Measurements from ENCODE around the gene ZNF431.
A peak's percentile ranks its signal among the peaks of the same experiment; 100 is the strongest.
"Not testable (repeated sequence)": the region's sequence is repeated elsewhere in the genome, so short reads cannot be mapped to it uniquely, and the experiment has no call there.

The ZNF431 gene

DNA sequence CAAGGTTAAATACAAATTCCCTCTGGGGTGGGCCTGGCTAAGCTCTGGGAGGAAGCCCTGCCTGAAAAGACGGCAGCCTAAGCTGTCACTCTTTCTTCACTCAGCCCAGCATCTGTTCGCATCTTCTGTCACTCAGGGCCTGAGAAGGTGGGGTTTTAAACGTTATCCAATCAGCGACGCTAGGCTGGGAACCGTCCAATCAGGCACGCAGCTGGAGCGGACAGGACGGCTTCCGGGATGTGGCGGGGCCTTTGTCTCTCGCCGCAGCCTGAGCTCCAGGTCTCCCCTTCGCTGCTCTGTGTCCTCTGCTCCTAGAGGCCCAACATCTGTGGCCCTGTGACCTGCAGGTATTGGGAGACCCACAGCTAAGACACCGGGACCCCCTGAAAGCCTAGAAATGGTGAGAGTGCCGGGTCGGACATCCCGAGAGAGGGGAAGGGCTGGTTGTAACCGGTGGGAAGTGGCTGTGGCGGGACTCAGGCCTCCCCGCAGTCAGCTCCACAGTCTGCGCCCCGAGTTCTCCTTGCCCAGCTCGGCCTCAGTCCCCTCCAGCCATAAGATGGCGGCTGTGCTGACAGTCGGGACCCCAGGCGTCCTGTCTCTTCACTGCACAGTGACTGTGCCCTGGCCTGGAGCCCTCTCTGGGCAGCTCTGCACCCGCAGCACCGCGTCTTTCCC is at the start of gene ZNF431:
Gene ZNF431 (plus strand): TSS at position 254 of the 678 bp plus-strand sequence. CDS start 144 bp downstream, at position 398.
- peak; percentile 57 to 68 (median 67) for DNase-seq (ENCODE audit: low read depth in 2 of 3, low spot score in 2 of 3)

DNA sequence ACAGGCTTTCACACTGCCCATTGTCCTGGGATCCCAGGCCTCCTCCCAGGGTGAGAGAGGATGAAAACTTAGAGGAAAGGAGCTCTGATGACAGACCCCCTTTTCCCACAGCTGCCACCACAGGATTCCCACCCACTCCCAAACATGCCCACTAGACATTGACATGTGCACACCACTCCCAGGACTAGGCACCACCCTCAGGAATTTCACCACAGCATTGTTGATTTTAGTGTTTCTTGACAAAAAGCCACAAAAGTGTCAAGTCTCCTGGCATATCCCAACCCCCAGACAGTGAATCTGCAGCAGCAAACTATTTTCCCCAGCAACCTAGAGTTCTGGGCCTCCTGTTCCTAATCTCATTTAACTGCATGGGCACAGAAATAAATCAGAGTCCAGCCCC is 49.7 kb upstream of the ZNF431 start:
- DNase-seq (ENCODE audit: low read depth in 2 of 3, low spot score in 2 of 3), result no peak

DNA sequence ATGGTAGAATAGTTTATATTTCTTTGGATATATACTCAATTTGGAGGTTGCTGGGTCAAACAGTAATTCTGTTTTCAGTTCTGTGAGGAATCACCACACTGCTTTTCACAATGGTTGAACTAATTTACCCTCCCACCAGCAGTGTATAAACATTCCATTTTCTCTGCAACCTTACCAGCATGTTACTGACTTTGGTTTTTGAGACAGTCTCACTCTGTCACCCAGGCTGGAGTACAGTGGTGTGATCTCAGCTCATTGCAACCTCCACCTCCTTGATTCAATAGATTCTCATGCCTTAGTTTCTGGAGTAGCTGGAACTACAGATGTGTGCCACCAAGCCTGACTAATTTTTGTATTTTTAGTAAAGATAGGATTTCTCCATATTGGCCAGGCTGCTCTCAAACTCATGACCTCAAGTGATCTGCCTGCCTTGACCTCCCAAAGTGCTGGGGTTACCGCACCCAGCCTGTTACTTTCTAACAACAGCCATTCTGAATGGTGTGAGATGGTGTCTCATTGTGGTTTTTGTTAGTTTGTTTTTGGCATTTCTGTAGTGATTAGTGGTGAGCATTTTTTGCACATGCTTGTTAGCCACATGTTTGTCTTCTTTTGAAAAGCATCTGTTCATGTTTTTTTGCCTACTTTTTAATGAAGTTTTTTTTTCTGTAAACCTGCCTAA is 47.4 kb upstream of the ZNF431 start:
- DNase-seq (ENCODE audit: low read depth in 2 of 3, low spot score in 2 of 3), result no peak

DNA sequence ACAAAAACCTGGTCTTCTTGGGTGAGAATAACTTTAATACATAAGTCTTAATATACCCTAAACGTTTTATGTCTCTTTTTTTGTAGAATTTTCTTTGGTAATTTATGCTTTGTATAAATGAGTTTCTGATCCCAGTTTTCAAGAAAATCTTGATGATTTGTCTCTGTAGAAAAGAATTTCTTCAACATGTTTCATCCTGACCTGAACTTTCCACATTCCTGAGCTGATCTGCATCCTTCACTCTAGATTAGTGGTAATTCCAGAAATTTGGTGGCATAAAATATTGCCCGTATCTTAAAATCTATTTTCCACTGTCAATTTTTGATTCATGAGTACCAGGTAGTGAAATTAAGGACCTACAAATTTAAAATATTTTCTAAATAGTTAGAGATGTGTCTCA is 43.5 kb upstream of the ZNF431 start:
- no peak for DNase-seq (ENCODE audit: low read depth in 2 of 3, low spot score in 2 of 3)

DNA sequence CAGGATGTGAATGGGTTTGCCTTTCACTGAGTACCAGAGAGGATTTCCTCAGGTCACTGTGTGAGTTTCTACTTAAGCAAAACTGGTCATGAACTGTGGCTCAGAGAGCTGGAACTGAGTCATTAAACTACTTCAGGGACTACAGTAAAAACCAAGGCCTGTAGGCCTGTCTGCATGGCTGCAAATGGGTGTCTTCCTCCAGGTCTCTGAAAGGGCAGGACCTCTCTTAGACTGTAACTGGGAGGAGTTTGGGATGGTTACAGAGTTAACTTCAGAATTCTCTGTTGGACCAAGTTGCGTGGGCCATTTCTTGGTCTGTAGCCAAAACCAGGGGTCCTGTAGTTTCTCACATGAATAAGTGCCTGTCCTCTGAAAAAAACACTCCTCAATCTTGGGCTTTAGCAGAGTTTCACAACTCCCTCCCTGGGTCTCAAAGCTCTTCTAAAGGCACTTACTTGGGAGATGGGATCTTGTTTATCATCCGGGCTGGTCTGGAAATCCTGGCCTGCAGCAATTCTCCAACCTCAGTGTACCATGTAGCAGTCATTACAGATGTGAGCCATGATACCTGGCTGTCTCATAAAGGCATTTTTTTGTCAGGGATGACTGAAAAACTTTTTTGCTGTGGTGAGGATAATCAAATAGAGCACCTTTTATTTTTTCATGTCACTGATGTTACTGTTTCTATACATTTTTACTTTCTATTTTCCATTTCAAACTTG is 40.2 kb upstream of the ZNF431 start:
- no peak for DNase-seq (ENCODE audit: low read depth in 2 of 3, low spot score in 2 of 3)

DNA sequence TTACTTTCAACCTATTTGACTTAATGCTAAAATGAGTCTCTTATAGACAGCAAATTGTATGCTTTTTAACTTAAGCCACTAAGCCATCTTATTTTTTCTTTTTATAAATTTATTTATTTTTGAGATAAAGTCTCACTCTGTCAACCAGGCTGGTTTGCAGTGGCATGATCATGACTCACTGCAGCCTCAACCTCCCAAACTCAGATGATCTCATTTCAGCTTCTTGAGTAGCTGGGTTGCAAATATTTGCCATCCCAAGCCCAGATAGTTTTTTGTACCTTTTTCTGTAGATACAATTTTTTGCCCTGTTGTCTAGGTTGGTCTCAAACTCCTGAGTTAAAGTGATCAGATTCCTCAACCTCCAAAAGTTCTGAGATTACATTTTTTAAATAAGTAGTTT is 32.7 kb upstream of the ZNF431 start:
- DNase-seq (ENCODE audit: low read depth in 2 of 3, low spot score in 2 of 3), result no peak

DNA sequence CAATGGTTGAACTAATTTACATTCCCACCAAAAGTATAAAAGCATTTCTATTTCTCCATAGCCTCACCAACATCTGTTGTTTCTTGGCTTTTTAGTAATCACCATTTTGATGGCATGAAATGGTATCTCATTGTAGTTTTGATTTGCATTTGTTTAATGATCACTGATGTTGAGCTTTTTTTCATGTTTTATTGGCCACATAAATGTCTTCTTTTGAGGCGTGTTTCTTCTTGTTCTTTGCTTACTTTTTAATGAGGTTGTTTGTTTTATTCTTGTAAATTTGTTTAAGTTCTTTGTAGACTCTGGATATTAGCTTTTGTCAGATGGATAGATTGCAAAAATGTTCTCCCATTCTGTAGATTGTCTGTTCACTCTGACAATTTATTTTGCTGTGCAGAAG is 31.7 kb upstream of the ZNF431 start:
- DNase-seq (ENCODE audit: low read depth in 2 of 3, low spot score in 2 of 3), result no peak

DNA sequence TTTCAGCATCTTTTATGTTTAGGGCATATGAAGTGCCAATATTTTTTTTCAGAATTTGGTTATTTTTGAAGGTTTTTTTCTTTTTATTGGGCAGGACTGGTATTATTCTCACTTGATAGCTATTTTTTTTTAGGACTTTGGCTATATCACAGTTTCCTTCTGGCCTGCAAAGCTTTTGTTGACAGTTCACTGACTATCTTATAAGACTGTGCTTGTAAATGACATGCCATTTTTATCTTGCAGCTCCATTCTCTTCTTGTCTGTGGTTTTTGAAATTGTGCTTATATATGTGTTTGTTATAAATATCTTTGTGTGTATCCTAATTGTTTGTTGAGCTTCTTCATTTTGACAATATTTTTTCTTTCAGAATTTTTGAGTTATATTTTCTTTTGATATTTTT is 26.4 kb upstream of the ZNF431 start:
- DNase-seq (ENCODE audit: low read depth in 2 of 3, low spot score in 2 of 3), result no peak

DNA sequence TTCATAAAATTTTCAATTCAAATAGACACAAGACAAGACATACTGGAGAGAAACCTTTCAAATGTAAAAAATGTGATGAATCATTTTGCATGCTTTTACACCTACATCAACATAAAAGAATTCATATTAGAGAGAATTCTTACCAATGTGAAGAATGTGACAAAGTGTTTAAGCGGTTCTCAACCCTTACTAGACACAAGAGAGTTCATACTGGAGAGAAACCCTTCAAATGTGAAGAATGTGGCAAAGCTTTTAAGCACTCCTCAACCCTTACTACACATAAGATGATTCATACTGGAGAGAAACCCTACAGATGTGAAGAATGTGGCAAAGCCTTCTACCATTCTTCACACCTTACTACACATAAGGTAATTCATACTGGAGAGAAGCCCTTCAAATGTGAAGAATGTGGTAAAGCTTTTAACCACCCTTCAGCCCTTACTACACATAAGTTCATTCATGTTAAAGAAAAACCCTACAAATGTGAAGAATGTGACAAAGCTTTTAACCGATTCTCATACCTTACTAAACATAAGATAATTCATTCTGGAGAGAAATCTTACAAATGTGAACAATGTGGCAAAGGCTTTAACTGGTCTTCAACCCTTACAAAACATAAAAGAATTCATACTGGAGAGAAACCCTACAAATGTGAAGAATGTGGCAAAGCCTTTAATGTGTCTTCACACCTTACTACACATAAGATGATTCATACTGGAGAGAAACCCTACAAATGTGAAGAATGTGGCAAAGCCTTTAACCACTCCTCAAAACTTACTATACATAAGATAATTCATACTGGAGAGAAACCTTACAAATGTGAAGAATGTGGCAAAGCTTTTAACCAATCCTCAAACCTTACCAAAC is 24.6 kb upstream of the ZNF431 start:
- DNase-seq (ENCODE audit: low read depth in 2 of 3, low spot score in 2 of 3), result no peak

DNA sequence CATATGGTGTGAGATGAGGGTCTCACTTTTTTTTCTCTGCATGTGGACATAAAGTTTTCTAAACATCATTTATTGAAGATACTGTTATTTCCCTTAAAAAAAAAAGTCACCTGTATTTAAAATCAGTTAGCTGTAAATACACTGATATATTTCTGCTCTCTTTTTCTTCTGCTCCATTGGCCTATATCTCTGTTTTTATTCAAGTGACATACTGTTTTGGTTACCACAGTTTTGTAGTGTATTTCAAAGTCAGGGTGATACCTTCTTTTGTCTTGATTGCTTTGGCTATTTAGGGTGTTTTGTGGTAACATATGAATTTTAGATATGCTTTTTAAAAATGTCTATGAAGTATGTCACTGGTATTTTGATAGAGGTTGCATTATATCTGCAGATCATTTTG is 15.8 kb upstream of the ZNF431 start:
- no peak for DNase-seq (ENCODE audit: low read depth in 2 of 3, low spot score in 2 of 3)

DNA sequence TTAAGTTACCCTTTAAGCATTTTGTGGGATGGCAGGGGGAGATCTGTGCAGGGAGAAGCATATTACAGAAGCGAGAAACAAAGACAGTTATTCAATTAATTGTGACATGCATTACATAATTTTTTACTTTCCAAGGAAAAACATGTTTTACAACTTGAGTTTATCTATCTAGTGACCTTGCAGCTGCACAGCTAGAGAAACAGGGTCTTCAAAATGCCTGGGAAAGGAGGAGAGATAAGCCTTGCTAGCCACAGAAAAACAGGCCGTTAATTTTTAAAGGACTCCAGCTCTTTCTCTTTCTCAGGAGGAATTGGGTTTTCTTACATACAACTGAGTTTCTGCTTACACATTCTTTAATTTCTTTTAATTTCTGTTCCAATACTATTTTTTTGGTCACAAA is 14.8 kb upstream of the ZNF431 start:
- no peak for DNase-seq (ENCODE audit: low read depth in 2 of 3, low spot score in 2 of 3)

DNA sequence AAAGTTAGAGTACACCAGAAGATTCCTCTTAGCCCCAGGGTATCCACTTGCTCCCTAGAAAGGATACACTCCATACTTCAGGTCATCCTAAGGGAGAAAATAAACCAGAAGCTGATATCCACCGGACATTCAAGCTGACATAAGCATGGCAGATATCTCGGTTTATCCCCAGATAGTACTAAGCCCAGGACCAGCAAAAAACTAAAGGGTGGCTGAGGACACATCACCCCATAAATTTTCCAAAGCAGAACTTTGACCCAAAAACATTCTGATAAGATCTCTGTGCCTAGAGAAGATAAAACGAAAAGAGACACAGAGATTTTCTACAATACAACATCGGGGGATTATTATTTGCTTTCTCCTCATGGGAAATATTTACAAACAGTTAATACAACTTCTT is 13.9 kb upstream of the ZNF431 start:
- DNase-seq (ENCODE audit: low read depth in 2 of 3, low spot score in 2 of 3), result no peak

DNA sequence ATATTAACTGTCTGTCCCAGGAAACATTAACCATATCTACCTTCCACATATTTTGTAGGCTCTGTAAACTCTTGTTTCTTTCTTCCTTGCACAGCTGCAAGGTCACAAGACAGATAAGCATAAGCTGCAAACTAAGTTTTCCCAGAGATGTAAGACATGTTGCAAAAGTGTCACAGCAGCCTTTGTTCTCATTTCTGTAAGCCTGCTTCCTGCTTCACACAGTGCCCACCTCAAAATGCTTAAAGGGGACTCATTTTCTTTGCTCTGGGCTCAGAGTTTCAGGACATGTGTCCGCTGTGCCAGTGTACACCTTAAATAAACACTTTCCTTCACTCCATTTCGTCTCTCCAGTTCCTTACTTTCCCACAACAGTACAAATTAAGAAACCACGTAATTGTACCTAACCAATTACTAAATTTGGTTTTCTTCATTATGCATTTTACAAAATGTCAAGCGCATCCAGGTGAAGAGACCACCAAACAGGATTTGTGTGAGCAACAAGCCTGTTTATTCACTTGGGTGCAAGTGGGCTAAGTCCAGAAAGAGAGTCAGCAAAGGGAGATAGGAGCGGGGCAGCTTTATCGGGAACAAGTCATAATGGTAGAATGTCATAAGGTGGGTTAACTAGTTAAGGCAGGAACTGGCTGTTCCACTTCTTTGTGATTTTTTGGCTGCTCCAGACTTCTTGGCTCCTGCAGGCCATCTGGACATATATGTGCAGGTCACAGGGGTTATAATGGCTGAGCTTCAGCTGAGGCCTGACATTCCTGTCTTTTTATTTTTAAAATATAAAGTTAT is 12.7 kb upstream of the ZNF431 start:
- no peak for DNase-seq (ENCODE audit: low read depth in 2 of 3, low spot score in 2 of 3)

DNA sequence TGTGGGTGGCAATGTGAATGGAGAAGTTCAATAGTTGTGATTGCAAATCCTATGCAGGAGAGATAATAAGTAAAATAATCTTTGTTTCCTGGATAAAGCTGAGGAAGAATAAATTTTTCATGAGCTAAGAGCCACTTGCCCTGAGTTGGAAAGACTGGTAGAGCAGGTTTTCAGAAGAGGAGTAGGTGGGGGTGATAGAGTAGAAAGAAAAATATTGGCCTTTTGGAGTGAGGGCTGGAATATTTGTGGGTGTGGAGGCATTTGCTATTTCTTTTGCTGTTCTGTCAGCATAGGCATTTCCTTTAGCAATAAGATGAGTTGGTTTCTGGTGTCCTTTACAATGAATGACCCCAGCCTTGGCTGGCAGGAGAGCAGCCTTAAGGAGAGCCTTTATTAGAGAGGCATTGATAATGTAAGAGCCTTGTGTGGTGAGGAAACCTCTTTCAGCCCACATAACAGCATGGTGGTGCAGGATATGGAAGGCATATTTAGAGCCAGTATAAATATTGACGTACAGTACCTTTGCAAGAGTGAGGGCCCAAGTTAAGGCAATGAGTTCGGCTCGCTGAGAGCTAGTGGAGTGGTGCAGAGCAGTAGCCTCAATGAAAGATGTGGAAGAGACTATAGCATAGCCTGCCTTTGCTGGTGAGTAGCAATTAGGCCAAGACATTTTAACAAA is 11.6 kb upstream of the ZNF431 start:
- no peak for DNase-seq (ENCODE audit: low read depth in 2 of 3, low spot score in 2 of 3)

DNA sequence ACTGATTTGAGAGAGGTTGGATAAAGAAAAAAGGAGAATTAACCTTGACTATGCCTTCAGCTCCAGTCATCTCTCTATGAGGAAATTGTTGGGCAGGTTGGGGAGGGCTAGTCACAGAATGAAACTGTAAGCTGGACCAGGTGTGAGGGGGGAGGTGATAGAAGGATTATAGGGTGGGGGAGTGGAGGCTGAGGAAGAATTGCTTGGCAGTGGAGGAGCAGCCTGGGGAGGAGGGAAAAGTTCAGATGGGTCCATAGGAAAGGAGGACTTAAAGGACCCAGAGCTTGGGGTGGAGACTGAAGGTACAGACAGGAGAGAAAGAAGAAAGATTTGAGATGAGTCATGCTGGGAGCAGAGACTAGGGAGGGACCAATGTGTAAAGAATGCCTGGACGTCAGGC is 8.2 kb upstream of the ZNF431 start:
- no peak for DNase-seq (ENCODE audit: low read depth in 2 of 3, low spot score in 2 of 3)

DNA sequence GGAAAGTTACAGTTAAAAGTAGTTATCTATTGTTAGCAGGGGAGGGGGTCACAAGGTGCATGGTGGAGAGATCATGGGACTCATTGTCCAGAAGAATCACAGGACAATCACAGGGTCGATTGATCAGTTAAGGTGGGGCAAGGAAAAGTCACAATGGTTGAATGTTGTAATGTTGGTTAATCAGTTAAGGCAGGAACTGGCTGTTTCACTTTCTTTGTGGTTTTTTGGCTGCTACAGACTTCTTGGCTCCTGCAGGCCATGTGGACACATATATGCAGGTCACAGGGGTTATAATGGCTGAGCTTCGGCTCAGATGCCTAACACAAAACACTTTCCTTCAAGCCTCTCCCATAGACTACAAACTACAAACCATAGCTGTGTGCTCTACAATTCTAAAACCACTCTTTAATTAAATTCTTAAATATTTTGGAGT is 6.9 kb upstream of the ZNF431 start:
- DNase-seq (ENCODE audit: low read depth in 2 of 3, low spot score in 2 of 3), result no peak

DNA sequence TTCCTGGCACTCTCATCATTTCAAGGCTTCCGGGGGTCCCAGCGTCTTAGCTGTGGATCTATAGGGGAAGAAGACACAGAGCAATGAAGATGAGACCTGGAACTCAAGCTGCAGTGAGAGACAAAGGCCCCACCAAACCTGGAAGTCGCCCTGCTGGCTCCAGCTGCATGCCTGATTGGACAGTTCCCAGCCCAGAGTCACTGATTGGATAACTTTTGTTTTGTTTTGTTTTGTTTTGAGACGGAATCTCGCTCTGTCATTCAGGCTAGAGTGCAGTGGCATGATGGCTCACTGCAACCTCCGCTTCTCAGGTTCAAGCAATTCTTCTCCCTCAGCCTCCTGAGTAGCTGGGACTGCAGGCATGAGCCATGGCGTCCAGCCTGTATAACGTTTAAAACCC is 6.4 kb upstream of the ZNF431 start:
- no peak for DNase-seq (ENCODE audit: low read depth in 2 of 3, low spot score in 2 of 3)

DNA sequence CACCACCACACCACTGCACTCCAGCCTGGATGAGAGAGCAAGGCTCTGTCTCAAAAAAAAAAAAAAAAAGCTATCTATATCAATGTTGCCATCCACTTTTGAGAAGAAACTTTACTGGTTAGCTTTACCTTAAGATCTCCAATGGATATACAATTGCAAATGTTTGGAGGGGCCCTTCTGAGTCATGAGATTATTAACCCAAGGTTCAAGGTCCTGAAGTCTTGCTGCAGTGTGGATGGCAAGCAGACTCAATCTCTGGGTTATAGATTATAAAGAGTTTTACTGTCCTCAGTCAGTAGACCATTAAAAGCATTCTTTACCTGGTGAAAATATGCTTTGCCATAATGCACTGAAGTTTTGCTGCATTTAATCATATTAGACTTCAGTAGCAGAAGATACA is 3.7 kb upstream of the ZNF431 start:
- no peak for DNase-seq (ENCODE audit: low read depth in 2 of 3, low spot score in 2 of 3)

DNA sequence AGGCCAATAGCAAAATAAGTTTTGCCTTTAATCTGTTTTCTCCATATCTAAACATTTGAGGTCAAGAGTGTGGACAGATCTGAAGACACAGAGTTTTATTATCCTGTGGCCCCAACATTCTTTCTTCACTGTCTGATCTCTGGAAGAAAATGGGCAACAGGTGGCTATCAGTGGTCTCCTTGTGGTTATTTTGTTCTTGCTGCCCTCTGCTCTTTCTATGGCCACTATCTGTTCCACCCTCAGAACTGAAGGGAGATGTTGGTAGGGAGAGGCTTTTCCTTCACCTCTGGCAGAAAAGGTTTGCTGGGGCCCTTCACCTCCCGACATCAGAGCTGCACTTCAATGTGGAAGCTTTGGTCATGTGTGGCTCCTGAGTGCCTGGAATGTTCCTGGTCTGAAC is 834 bp upstream of the ZNF431 start:
- not testable (repeated sequence) for DNase-seq (ENCODE audit: low read depth in 2 of 3, low spot score in 2 of 3)

DNA sequence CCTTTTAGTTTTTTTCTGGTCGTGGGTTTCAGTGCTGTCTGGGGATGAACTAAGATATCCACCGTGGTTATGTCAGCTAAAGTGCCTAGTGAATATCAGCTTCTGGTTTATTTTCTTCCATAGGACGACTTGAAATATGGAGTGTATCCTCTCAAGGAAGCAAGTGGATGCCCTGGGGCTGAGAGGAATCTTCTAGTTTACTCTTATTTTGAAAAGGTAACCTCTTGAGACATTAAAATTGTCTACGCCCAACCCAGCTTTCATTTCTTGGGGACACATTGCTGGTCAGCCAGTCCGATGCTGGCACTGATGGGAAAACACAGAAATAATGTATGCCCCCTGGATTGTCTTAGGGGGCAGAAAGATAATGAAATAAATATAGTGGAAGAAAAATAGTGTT is 1.6 kb downstream of the ZNF431 start:
- no peak for DNase-seq (ENCODE audit: low read depth in 2 of 3, low spot score in 2 of 3)

Data from activated CD8-positive, alpha-beta memory T cell treated with anti-CD3 and anti-CD28 coated beads for 48 hours (primary cell).